Effector memory CD4-positive, alpha-beta T cell (primary cell): ENCODE results near the gene NRAS.

ENCODE experiments used
- DNase-seq, 3 donors: peaks; one replicate each; pipeline ENCODE4 v3.0.0-alpha.2; 2020
- H3K27ac ChIP-seq: 2 replicates; pipeline ENCODE4 v1.7.0; 2013; ENCODE audit warnings: mild to moderate bottlenecking, low read length, moderate library complexity; ENCODE audit not compliant: insufficient read depth, poor library complexity, severe bottlenecking
- H3K27me3 ChIP-seq: replicated peaks from 2 replicates; pipeline ENCODE4 v1.7.0; 2013; ENCODE audit warnings: mild to moderate bottlenecking, low read length; ENCODE audit not compliant: insufficient read depth, control insufficient read depth, poor library complexity, severe bottlenecking
- H3K36me3 ChIP-seq: 2 replicates; pipeline ENCODE4 v1.7.0; 2013; ENCODE audit warnings: mild to moderate bottlenecking, low read length, moderate library complexity; ENCODE audit not compliant: control insufficient read depth, insufficient read depth
- H3K4me1 ChIP-seq: 2 replicates; pipeline ENCODE4 v1.7.0; 2013; ENCODE audit warnings: low read length, mild to moderate bottlenecking; ENCODE audit not compliant: control insufficient read depth, insufficient read depth, poor library complexity, severe bottlenecking
- H3K4me3 ChIP-seq: 2 replicates; pipeline ENCODE4 v1.7.0; 2013; ENCODE audit warnings: low read length, low read depth, mild to moderate bottlenecking; ENCODE audit not compliant: insufficient read depth, poor library complexity, severe bottlenecking
- H3K9me3 ChIP-seq: 2 replicates; pipeline ENCODE4 v1.7.0; 2013; ENCODE audit warnings: mild to moderate bottlenecking, low read length, moderate library complexity; ENCODE audit not compliant: control insufficient read depth

NRAS gene

DNA sequence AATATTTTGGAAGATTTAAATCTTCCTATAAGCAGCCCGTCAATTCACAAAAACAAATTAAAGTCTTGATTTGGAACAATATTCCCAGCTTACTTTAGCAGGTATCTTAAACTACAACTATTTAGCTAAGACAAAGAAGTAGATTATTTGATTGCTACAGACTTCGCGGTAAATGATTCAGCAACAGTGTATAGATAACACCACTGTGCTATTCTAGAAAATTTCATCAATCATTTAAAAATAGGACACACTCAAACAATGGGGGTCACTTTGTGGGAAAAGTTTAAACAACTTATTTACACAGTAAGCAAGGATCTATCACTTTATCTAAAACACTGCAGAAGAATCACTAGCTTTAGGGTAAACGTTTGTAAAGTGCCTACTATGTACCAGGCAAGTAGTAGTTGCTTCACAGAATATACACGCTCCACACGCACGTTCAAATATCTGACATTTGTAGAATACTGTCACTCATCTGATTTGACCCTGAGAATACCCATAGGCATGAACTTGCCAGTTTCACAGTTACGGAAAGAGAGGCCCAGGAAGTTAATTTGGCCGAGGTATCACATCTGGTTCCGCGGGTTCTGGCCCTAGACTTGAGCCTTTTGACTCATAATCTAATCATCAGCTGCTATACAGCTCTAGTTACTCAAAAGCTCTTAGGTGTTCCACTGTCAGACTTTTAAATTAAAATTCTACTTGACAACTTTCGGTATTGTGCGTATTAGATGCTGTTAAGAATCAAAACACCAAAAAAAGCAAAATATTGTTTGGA, 47.6 kb downstream of the NRAS start:
- H3K27ac ChIP-seq: peak overlapping the region; percentile 19
- peaks cover 4% of the 10 kb centered on the region for H3K4me1 ChIP-seq
- DNase-seq: no peak
- H3K36me3 ChIP-seq: no peaks in the 10 kb centered on the region
- H3K9me3 ChIP-seq: no peaks in the 10 kb centered on the region
- no peaks in the 10 kb centered on the region for H3K27me3 ChIP-seq
- peak overlapping the region; percentile 81 for H3K4me3 ChIP-seq

DNA sequence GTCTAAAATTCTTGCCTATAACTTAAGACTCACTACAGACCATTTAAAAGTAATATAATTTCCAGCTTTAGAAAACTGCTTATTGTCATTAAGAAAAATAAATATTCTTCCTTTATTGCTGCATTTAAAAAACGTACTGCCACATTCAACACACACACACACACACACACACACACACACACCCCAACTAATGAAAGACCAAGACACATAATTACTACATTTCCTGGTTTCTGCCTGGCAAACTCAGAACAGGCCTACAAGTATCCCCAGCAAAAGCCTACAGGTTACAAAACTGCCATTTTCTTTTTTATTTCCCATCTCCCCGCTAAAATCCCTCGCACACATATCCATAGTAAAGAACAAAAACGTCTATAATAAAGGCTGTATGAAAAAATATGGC, 48.2 kb downstream of the NRAS start:
- no peaks in the 10 kb centered on the region for H3K36me3 ChIP-seq
- no peak for DNase-seq
- H3K4me1 ChIP-seq: peaks cover 4% of the 10 kb centered on the region
- H3K27ac ChIP-seq: no peak overlapping the region
- no peak overlapping the region for H3K4me3 ChIP-seq
- no peaks in the 10 kb centered on the region for H3K9me3 ChIP-seq
- H3K27me3 ChIP-seq: no peaks in the 10 kb centered on the region

- Histone ChIP-seq H3K27ac (no peak overlapping the region), H3K27me3 (no peaks in the 10 kb centered on the region), H3K36me3 (no peaks in the 10 kb centered on the region), H3K4me3 (no peak overlapping the region), H3K4me1 (peaks cover 4% of the 10 kb centered on the region), H3K9me3 (no peaks in the 10 kb centered on the region)
- no peak for DNase-seq
Measured at GRCh38 chr1:114666954-114667353, 49.6 kb downstream of the NRAS start.

DNA sequence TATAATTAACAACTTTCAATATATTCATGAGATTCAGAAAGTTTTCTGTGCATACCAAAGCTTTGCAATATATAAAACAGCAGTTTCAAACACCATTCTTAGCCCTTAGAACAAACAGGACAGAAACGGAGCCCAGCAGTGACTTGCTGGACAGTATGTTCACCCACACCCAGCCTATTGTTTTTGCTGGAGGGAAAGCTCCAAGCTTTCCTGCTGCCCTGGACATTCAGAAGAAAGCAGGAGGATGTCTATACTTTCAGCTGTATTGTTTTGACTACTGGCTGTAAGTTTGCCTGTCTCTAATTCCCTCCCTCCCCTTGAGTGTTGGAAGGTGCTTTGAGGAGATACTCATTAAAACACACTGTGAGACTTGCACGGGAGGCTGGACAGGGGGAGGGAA, 56.3 kb downstream of the NRAS start:
- Histone ChIP-seq H3K27me3 (no peaks in the 10 kb centered on the region), H3K27ac (no peak overlapping the region), H3K4me1 (no peaks in the 10 kb centered on the region), H3K9me3 (no peaks in the 10 kb centered on the region), H3K36me3 (no peaks in the 10 kb centered on the region), H3K4me3 (no peak overlapping the region)
- DNase-seq: no peak
